Activated CD8-positive, alpha-beta memory T cell treated with anti-CD3 and anti-CD28 coated beads, Interleukin-2, amount 50 U/mL, for 48 hours (primary cell): Measurements from ENCODE around the gene NOA1.
"Not testable (repeated sequence)": the region's sequence is repeated elsewhere in the genome, so short reads cannot be mapped to it uniquely, and the experiment has no call there.

Source experiments
- DNase-seq: peaks from one replicate; pipeline ENCODE4 v3.0.0-alpha.2; 2020

The NOA1 gene

GRCh38 chr4:56953680-56954520, 23.5 kb downstream of the NOA1 start:
- no peak for DNase-seq

GRCh38 chr4:56941403-56941802, 36.0 kb downstream of the NOA1 start:
- peak; percentile 12 for DNase-seq

- no peak for DNase-seq
Measured at GRCh38 chr4:56940971-56941370, 36.4 kb downstream of the NOA1 start.

GRCh38 chr4:56940403-56940802, 37.0 kb downstream of the NOA1 start:
- DNase-seq: no peak

GRCh38 chr4:56939826-56940225, 37.6 kb downstream of the NOA1 start:
- not testable (repeated sequence) for DNase-seq

GRCh38 chr4:56937262-56937661, 40.1 kb downstream of the NOA1 start:
- no peak for DNase-seq

- DNase-seq: no peak
Measured at GRCh38 chr4:56931924-56932323, 45.5 kb downstream of the NOA1 start.

- DNase-seq: no peak
Measured at GRCh38 chr4:56930638-56931037, 46.8 kb downstream of the NOA1 start.

- no peak for DNase-seq
Measured at GRCh38 chr4:56927196-56927595, 50.2 kb downstream of the NOA1 start.

- not testable (repeated sequence) for DNase-seq
Measured at GRCh38 chr4:56914977-56915376, 62.4 kb downstream of the NOA1 start.

GRCh38 chr4:56914336-56914735, 63.1 kb downstream of the NOA1 start:
- DNase-seq: no peak
